BJ (cell line): Measurements from ENCODE around the gene GPR17. TPM values are rescaled to one million over a fixed set of nuclear protein-coding genes. Genes with fewer than 3 reads are reported as not detected.

Experiments used
- CTCF ChIA-PET: fragments of 350-600 bp; formaldehyde crosslinking; extraction: SDS; loops from one replicate; lab custom pipeline; 2021; ENCODE audit warnings: antibody characterized with exemption, inconsistent platforms; lab: Yijun Ruan, JAX
- POLR2A ChIA-PET: fragments of 300-600 bp; sonication (Branson Sonifier 250); formaldehyde crosslinking; extraction: SDS; loops from one replicate; lab custom pipeline; 2021; ENCODE audit warnings: antibody characterized with exemption; lab: Charles Lee
- DNase-seq: peaks from one replicate; pipeline ENCODE4 v3.0.0-alpha.2; 2011; ENCODE audit warnings: low read depth
- H3K27me3 ChIP-seq: 2 replicates; pipeline ENCODE4 v1.6.0; 2011; ENCODE audit warnings: low read length; ENCODE audit not compliant: control insufficient read depth, insufficient read depth
- H3K36me3 ChIP-seq: 2 replicates; pipeline ENCODE4 v1.5.1; 2011; ENCODE audit warnings: low read length; ENCODE audit not compliant: control insufficient read depth, insufficient read depth
- H3K4me3 ChIP-seq: 2 replicates; pipeline ENCODE4 v1.5.1; 2011; ENCODE audit warnings: low read depth, mild to moderate bottlenecking, control low read depth, low read length
- polyA plus RNA-seq: library from polyadenylated mRNA; depleted of rRNA; stranded (reverse); fragments of >200 nt; gene quantifications from 2 replicates; pipeline ENCODE4 v1.2.3, GENCODE V29; 2011
- TF ChIP-seq, protein P1 (sequence below): IDR thresholded peaks from 2 replicates; pipeline ENCODE4 v1.5.1; 2011; ENCODE audit warnings: low read depth, mild to moderate bottlenecking, control low read depth, inconsistent platforms, low read length, moderate library complexity; ENCODE audit not compliant: insufficient read depth

GPR17 gene
- polyA plus RNA-seq, 1 experiment: not detected

DNA sequence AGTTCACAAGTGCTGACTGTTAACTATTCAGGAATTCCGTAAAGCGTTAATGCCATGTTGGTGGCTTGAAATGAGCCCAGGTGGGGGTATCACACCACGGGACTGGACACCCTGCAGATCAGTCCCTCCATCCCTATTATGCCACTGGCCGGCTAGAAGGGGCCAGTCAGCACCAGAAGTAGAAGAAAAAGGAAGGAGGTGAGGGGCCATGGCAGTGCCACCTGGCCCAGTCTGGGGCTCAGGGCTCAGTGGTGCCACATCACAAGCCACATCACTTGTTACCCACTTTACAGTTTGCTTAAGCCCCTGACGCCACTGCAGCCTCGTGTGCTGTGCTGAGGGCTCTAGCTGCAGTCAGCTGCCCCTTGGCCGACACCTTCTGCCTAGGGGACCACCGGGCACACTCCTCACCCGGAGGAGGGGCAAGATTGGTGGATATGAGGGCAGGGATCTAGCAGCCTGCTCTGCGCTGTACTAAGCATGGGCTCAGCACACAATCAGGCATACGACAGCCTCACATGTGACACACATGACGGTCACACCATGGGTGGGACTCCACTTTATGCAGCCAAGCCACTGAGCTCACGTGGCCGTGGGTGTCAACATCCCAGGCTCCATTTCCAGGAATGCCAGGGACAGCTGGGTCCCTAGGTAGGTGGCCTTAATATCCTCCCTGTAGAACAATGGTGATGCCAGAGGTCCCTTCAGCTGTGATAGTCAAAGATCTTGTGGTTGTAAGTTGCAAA, 25.8 kb downstream of the GPR17 start:
- no peak for DNase-seq
- no peak overlapping the region for H3K4me3 ChIP-seq
- H3K36me3 ChIP-seq: peaks cover 4% of the 10 kb centered on the region
- peaks cover 1% of the 10 kb centered on the region; the same call in 1 of the 2 replicates for H3K27me3 ChIP-seq
- CTCF ChIA-PET: interaction anchor here (1.2 kb wide), 1 partner anchor 80 kb away, joined by 4 read pairs; no protein-coding TSS in a partner anchor
- TF ChIP-seq, protein P1, sequence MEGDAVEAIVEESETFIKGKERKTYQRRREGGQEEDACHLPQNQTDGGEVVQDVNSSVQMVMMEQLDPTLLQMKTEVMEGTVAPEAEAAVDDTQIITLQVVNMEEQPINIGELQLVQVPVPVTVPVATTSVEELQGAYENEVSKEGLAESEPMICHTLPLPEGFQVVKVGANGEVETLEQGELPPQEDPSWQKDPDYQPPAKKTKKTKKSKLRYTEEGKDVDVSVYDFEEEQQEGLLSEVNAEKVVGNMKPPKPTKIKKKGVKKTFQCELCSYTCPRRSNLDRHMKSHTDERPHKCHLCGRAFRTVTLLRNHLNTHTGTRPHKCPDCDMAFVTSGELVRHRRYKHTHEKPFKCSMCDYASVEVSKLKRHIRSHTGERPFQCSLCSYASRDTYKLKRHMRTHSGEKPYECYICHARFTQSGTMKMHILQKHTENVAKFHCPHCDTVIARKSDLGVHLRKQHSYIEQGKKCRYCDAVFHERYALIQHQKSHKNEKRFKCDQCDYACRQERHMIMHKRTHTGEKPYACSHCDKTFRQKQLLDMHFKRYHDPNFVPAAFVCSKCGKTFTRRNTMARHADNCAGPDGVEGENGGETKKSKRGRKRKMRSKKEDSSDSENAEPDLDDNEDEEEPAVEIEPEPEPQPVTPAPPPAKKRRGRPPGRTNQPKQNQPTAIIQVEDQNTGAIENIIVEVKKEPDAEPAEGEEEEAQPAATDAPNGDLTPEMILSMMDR: no peak
- POLR2A ChIA-PET: no interaction called here

DNA sequence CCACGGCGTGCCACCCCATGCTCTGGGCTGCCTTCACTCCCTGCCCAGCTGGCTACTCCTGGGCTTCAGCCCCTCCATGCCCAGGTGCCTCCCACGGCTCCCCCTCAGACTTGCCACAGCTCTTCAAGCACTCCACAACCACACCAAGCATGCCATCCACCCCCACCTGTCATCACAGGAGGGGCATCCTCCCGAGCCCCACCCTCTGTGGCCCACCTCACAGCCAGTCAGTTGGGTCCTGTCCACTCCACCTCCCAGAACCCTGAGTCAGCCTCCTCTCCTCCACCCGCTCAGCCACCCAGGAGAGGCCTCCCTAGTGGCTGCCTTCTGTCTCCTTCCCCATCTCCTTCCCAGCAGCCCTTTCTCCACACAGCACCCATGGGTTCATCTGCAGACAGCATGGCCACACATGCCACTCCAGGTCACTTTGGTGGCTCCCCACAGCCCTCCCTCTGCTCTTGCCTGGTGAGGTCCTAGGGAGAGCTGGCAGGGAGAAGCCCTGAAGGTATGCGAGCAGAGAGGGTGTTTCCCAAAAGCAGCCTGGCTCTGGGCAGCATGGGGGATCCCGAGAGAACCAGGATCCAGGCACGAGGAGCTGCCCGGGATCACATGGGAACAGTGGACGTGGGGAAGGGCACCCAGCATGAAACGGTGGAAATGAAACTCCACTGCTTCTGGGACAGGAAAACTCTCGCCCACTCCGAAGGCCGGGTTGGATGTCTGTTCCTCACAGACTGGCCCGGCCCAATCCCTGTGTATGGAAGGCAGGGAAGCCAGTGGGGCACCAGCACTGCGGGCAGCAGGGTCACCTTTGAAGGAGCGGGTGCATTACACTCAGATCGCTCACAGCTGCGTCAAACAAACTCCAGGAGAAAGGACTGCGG, 26.6 kb downstream of the GPR17 start:
- H3K4me3 ChIP-seq: no peak overlapping the region
- H3K27me3 ChIP-seq: peaks cover 8% of the 10 kb centered on the region
- TF ChIP-seq, protein P1: no peak
- DNase-seq: no peak
- ChIA-PET CTCF (interaction anchor here (3.5 kb wide), 1 partner anchor 22 kb away, joined by 17 read pairs; no protein-coding TSS in a partner anchor), POLR2A (no interaction called here)
- H3K36me3 ChIP-seq: peaks cover 4% of the 10 kb centered on the region

DNA sequence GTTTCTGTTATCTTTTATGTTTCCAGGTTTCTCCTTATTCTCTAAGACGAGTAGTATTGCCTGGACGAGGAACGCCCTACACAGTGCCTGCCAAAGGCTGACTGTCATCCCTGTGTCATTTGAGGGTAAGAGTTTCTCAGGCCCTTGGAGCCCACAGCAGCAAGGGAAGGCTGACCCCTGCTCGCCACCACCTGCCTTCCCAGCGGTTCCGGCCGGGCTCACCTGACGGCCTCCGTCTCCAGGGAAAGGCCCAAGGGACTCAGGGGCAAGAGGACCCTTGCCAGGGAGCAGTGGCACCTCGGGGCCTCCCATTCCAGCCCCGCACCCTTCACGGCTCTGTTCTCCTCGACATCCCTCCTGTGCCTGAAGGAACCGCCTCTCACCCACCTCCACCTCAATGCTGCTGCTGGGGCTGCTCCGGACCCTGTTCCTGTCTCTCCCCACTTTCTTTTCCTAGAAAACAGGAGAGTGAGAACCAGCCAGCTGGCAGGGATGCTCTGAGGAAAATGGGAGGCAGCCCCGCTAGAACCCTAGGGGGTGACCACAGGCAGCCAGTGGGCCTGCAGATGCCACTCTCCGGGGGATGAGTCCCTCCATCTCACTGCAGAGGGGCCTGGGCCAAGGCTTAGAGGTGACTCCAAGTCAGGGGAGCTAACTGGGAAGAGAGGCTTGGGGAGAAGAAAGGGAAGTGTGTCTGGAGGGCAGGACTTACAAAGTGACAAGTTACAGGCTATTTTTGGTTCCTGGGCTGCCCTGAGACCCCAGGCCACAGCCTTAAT, 27.5 kb downstream of the GPR17 start:
- Histone ChIP-seq H3K4me3 (peak overlapping the region; percentile 60), H3K27me3 (peaks cover 12% of the 10 kb centered on the region), H3K36me3 (peaks cover 4% of the 10 kb centered on the region)
- TF ChIP-seq, protein P1: no peak
- POLR2A ChIA-PET: no interaction called here
- CTCF ChIA-PET: interaction anchor here (3.5 kb wide), 1 partner anchor 23 kb away, joined by 17 read pairs; no protein-coding TSS in a partner anchor
- no peak for DNase-seq

DNA sequence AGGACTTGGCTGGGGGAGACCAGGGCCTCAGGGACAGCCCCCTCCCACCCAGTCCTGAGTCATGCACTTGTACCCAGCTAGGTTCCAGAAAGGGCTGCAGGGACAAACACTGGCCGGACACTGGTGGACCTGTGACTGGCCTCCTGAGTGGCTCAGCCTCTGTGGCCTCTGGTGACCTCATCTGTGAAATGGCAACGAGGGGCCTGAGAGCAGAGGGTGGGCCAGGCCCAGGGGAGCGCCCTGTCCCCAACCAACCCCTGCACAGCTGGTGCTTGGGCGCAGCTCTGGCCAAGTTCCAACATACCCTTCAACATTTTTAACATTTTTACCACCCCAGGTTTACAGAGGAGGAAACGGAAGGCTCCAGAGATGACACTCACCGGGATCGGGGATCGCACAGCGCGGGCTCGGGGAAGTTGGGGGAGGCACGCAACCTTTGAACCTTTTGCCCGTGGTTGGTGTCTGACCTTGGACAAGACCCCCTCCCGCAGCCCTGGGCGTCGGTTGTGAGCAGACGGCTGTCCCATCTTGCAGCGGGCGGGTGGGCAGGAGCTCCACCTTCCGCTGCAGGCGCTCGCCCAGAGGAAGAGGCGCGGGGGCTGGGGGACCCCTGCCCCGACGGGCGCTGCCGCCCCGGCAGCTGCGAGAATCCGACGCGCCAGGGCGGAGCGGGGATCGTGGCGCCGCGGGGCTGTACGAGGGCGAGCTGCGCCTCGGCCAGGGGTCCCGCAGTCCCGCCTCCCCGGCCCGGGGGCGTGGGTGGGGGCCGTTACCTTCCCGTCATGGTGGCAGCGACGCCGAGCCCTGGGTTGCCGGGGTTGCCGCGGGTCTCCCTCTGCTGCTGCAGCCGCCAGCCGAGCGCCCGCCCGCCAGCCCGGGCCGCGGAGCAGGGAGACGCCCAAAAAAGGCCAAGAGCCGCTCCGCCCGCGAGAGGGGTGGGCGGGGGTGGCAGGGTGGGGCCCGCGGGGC, 28.6 kb downstream of the GPR17 start:
- TF ChIP-seq, protein P1: no peak
- Histone ChIP-seq H3K36me3 (peaks cover 4% of the 10 kb centered on the region), H3K27me3 (peaks cover 12% of the 10 kb centered on the region), H3K4me3 (peak overlapping the region; percentile 60)
- no peak for DNase-seq
- ChIA-PET CTCF (interaction anchor here (0.7 to 3.6 kb wide), 11 partner anchors 11 to 83 kb away, joined by 3 to 24 read pairs (median 4); no protein-coding TSS in a partner anchor), POLR2A (interaction anchor here (0.6 kb wide), 1 partner anchor 10 kb away, joined by 4 read pairs; no protein-coding TSS in a partner anchor)
